Duodenal mucosa (tissue), 2 donors: ENCODE data around the gene GTF2H1.
"Not testable (repeated sequence)": the region's sequence is repeated elsewhere in the genome, so short reads cannot be mapped to it uniquely, and the experiment has no call there.

ENCODE experiments used
- H3K27ac ChIP-seq: one replicate; pipeline ENCODE4 v1.7.0; 2013; ENCODE audit warnings: low read depth, low read length
- H3K27me3 ChIP-seq, 2 donors: one replicate each; pipeline ENCODE4 v1.7.0; 2013; ENCODE audit warnings: low read length in 2 of 2, control low read depth in 1 of 2; ENCODE audit not compliant: insufficient read depth in 2 of 2, control insufficient read depth in 1 of 2
- H3K36me3 ChIP-seq, 2 donors: one replicate each; pipeline ENCODE4 v1.7.0; 2013; ENCODE audit warnings: low read length in 2 of 2, control low read depth in 1 of 2; ENCODE audit not compliant: insufficient read depth in 2 of 2, control insufficient read depth in 1 of 2
- H3K4me1 ChIP-seq, 2 donors: one replicate each; pipeline ENCODE4 v1.7.0; 2013; ENCODE audit warnings: low read length in 2 of 2, control low read depth in 1 of 2; ENCODE audit not compliant: insufficient read depth in 2 of 2, control insufficient read depth in 1 of 2
- H3K4me3 ChIP-seq, 2 donors: one replicate each; pipeline ENCODE4 v1.7.0; 2013; ENCODE audit warnings: low read length in 2 of 2, low read depth in 1 of 2
- H3K9ac ChIP-seq, 2 donors: one replicate each; pipeline ENCODE4 v1.7.0; 2013; ENCODE audit warnings: low read length in 2 of 2, low read depth in 1 of 2
- H3K9me3 ChIP-seq, 2 donors: one replicate each; pipeline ENCODE4 v1.7.0; 2013; ENCODE audit warnings: low read length in 2 of 2, control low read depth in 1 of 2; ENCODE audit not compliant: control insufficient read depth in 1 of 2

GTF2H1 gene

GRCh38 chr11:18317551-18317950 is 4.8 kb upstream of the GTF2H1 start:
- H3K27ac ChIP-seq = no peak overlapping the region
- no peak overlapping the region for H3K4me3 ChIP-seq
- H3K27me3 ChIP-seq = no peaks in the 10 kb centered on the region
- peaks cover 16 to 28% of the 10 kb centered on the region in 2 donors for H3K4me1 ChIP-seq
- H3K9ac ChIP-seq = no peak overlapping the region
- no peaks in the 10 kb centered on the region for H3K9me3 ChIP-seq
- peaks cover 0 to 4% of the 10 kb centered on the region in 2 donors for H3K36me3 ChIP-seq

DNA sequence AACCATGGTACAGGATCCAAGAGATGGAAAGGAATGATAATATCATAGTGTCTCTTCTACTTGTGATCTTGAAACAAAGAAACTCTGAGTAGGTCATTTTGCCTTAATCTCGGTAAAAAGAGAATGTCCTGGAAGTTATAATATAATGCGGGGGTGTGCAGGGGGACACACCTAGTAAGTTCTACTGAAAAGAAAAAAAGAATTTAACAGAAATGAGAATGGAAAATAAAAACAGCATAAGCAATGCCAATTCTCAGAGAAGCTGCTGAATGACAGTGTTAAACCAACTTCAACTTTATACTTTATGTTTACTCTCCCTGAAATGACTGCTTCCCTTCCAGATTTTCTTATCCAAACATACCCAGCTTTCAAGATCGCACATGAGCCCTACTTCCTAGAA is 2.5 kb upstream of the GTF2H1 start:
- H3K9me3 ChIP-seq = no peaks in the 10 kb centered on the region
- peak overlapping the region in 1 of 2 donors; percentile 94 for H3K4me3 ChIP-seq
- no peak overlapping the region for H3K9ac ChIP-seq
- H3K4me1 ChIP-seq = peaks cover 30 to 39% of the 10 kb centered on the region in 2 donors
- H3K36me3 ChIP-seq = peaks cover 0 to 7% of the 10 kb centered on the region in 2 donors
- no peak overlapping the region for H3K27ac ChIP-seq
- H3K27me3 ChIP-seq = no peaks in the 10 kb centered on the region

- peak overlapping the region in 1 of 2 donors; percentile 45 for H3K9ac ChIP-seq
These were observed 1.8 kb upstream of the GTF2H1 start for GRCh38 chr11:18320617-18321016.

GRCh38 chr11:18321578-18321968 is 794 bp upstream of the GTF2H1 start:
- Histone ChIP-seq H3K27ac (peak overlapping the region; percentile 97), H3K9ac (peak overlapping the region; percentile 93 to 97), H3K4me3 (peak overlapping the region; percentile 91 to 94), H3K36me3 (peaks cover 0 to 12% of the 10 kb centered on the region in 2 donors), H3K9me3 (no peaks in the 10 kb centered on the region), H3K4me1 (peaks cover 31 to 45% of the 10 kb centered on the region in 2 donors), H3K27me3 (no peaks in the 10 kb centered on the region)

More at GRCh38 chr11:18320617-18321016, 1.8 kb upstream of the GTF2H1 start:
- Histone ChIP-seq H3K4me1 (peaks cover 31 to 45% of the 10 kb centered on the region in 2 donors), H3K27me3 (no peaks in the 10 kb centered on the region), H3K27ac (no peak overlapping the region), H3K36me3 (peaks cover 0 to 6% of the 10 kb centered on the region in 2 donors), H3K9me3 (no peaks in the 10 kb centered on the region), H3K4me3 (peak overlapping the region; percentile 91 to 94)

DNA sequence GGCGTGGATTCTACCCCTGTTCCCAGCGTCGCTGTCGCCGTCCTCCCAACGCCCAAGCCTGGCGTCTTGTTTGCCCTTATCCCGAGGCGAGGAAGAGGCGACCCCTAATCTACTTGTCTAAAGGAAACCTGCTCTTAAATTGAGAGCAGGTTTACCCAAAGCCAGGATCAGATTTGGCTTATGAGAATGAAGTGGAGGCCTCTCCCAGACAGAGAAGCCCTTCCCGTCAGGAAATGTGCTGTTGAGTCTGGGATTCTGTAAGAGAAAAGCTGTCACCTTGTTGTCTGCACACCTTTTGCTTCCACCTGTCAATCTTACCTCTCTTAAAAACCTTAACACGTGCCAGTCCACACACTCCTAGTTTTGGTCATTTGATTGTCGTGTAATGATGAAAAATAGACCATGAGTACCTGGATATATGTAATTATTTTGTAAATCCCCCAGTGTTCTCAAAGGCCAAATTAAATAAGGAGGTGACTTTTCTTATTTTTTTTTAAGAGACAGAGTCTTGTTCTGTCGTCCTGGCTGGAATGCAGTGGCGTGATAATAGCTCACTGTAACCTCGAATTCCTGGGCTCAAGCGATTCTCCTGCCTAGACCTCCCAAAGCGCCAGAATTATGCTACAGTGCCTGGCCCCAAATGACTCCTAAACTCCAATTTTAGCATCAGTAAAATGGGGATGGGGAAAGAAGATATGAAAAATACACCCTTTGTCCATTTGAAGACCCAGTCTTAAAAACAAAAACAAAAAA is 627 bp downstream of the GTF2H1 start:
- peaks cover 31 to 43% of the 10 kb centered on the region in 2 donors for H3K4me1 ChIP-seq
- no peaks in the 10 kb centered on the region for H3K9me3 ChIP-seq
- H3K27ac ChIP-seq = peak overlapping the region; percentile 97
- H3K36me3 ChIP-seq = peaks cover 0 to 17% of the 10 kb centered on the region in 2 donors
- peak overlapping the region; percentile 91 to 94 for H3K4me3 ChIP-seq
- peak overlapping the region; percentile 93 to 97 for H3K9ac ChIP-seq
- no peaks in the 10 kb centered on the region for H3K27me3 ChIP-seq

GRCh38 chr11:18323881-18324280 is 1.5 kb downstream of the GTF2H1 start:
- H3K27ac ChIP-seq = not testable (repeated sequence)
- peak overlapping the region; percentile 91 to 94 for H3K4me3 ChIP-seq
- peaks cover 31 to 40% of the 10 kb centered on the region in 2 donors for H3K4me1 ChIP-seq

GRCh38 chr11:18324381-18324780 is 2.0 kb downstream of the GTF2H1 start:
- Histone ChIP-seq H3K36me3 (peaks cover 0 to 20% of the 10 kb centered on the region in 2 donors), H3K9ac (peak overlapping the region in 1 of 2 donors; percentile 93), H3K27me3 (no peaks in the 10 kb centered on the region), H3K27ac (no peak overlapping the region), H3K4me3 (peak overlapping the region; percentile 7 to 94), H3K4me1 (peaks cover 31 to 39% of the 10 kb centered on the region in 2 donors), H3K9me3 (no peaks in the 10 kb centered on the region)

More at GRCh38 chr11:18323881-18324280, 1.5 kb downstream of the GTF2H1 start:
- Histone ChIP-seq H3K36me3 (peaks cover 0 to 17% of the 10 kb centered on the region in 2 donors), H3K9ac (peak overlapping the region in 1 of 2 donors; percentile 93)
- not testable (repeated sequence) for H3K27me3 ChIP-seq, H3K9me3 ChIP-seq

DNA sequence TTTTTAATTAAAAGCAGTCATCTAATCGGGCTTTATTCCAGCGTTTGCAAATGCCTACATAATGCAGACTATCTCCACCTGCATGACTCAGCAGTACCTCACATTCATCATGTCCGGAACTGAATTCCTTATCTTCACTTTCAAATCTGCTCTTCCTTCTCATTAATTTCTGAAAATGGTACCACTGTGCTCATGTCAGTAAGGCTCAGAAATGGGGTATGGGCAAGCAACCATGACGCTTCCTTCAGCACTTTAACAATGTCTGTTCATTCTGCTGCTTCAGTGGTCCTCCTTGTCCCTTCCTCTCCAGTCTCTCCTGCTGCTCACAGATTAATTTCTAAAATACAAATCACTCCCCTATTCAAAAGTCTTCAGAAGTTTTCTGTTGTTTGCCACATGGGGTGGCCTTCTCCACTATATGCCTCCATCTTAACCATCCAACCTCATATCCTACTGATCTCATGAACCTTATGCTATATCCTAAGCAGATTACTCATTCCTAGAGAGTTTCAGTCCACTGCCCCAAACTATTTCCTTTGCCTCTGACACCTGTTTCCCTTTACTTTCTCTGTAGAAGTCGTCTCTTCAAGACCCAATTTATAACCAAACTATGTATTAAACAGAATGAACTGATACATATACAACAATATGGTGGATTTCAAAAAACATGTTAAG is 7.0 kb downstream of the GTF2H1 start:
- Histone ChIP-seq H3K27me3 (no peaks in the 10 kb centered on the region), H3K9ac (no peak overlapping the region), H3K4me3 (no peak overlapping the region), H3K9me3 (no peaks in the 10 kb centered on the region), H3K4me1 (peaks cover 6 to 12% of the 10 kb centered on the region in 2 donors), H3K36me3 (peaks cover 8 to 45% of the 10 kb centered on the region in 2 donors), H3K27ac (no peak overlapping the region)

DNA sequence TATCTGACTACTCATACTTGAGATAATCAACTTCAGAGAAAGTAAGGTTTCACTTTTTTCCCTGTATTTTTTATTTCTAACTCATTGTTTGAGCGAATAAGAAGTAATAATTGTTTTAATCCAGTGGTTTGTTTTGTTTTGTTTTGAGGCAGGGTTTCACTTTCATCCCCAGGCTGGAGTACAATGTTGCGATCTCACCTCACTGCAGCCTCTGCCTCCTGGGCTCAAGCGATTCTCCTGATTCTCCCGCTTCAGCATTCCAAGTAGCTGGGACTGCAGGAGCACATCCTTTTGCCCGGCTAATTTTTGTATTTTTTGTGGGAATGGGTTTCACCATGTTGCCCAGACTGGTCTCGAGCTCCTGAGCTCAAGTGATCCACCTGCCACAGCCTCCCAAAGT is 8.6 kb downstream of the GTF2H1 start:
- Histone ChIP-seq H3K4me1 (no peaks in the 10 kb centered on the region), H3K9ac (no peak overlapping the region), H3K36me3 (peaks cover 12 to 56% of the 10 kb centered on the region in 2 donors), H3K4me3 (no peak overlapping the region), H3K27ac (no peak overlapping the region), H3K9me3 (no peaks in the 10 kb centered on the region), H3K27me3 (no peaks in the 10 kb centered on the region)

DNA sequence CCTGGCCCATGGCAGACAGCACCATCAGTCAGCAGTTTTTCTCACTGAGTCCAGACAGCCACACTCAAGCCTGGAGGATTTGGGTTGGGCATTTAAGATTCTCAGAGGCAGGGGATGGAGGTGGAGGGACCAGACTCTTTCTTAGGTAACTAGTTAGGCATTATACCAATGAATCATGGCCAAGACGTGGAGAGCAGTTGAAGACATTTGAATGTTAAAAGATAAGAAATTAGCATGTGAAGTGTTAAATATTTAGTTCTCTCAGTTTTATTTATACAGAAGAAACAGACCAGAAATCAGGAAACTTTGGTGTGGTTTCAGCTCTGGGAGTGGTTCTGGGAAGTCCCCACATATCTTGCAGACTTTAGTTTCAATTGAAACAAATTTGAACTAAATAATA is 9.9 kb downstream of the GTF2H1 start:
- Histone ChIP-seq H3K4me1 (no peaks in the 10 kb centered on the region), H3K9ac (no peak overlapping the region), H3K27ac (no peak overlapping the region), H3K4me3 (no peak overlapping the region), H3K36me3 (peaks cover 16 to 61% of the 10 kb centered on the region in 2 donors), H3K9me3 (no peaks in the 10 kb centered on the region), H3K27me3 (no peaks in the 10 kb centered on the region)
